HG02759 (cell line): ENCODE data around the gene SLC2A6.

Experiments
- ATAC-seq: cut with Tn5 transposase; IDR thresholded peaks from one replicate; pipeline ENCODE4 v1.9.1; 2021; ENCODE audit warnings: mild to moderate bottlenecking, moderate library complexity; ENCODE audit not compliant: unreplicated experiment

The SLC2A6 gene

DNA sequence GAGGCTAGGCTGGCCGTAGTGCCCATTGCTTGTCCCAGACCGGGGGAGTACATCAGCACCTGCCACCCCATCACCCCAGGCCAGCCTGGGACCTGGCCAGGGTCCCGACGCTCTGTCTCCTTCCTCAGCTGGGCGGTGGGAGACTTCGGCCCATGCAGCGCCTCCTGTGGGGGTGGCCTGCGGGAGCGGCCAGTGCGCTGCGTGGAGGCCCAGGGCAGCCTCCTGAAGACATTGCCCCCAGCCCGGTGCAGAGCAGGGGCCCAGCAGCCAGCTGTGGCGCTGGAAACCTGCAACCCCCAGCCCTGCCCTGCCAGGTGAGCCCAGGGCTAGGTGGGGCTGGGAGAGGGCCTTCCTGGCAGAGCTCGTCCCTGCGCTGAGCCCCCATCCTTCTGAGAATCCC lies 35.7 kb downstream of the SLC2A6 start:
- ATAC-seq: no peak

GRCh38 chr9:133441571-133441970 lies 37.3 kb downstream of the SLC2A6 start:
- ATAC-seq: no peak

DNA sequence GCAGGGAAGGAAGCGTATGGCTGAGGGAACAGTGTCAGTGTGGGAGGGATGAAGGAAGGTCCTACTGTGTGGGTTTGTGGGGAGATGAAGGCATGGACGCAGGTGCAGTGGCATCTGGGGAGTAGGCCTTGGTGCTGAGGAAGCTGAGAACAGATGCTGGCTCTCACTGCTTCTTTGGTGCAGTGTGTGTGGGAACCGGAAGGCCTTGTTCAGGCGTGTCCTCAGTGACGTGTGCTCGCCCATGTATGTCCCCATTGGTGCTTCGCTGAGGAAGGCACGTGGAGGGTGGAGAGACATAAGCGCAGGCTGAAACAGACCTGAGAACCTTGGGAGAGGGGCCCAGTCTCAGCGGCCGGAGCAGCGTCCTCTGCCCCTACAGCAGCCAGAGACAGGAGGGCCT lies 38.0 kb downstream of the SLC2A6 start:
- ATAC-seq: no peak

DNA sequence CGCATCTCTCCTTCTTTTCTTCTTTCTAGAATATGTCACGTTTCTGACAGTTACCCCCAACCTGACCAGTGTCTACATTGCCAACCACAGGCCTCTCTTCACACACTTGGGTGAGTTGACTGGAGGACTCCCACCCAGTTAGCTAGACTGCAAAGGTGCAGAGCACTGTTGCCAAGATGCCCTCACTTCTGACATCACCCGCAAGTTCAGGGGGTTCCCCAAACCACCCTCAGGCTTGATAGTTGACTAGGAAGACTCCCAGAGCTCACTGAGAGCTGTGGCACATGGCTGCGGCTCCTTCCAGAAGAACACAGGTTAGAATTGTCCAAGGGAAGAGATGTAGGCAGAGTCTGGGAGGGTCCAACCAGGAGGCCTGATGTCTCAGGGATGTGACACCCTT lies 39.6 kb downstream of the SLC2A6 start:
- ATAC-seq: no peak

DNA sequence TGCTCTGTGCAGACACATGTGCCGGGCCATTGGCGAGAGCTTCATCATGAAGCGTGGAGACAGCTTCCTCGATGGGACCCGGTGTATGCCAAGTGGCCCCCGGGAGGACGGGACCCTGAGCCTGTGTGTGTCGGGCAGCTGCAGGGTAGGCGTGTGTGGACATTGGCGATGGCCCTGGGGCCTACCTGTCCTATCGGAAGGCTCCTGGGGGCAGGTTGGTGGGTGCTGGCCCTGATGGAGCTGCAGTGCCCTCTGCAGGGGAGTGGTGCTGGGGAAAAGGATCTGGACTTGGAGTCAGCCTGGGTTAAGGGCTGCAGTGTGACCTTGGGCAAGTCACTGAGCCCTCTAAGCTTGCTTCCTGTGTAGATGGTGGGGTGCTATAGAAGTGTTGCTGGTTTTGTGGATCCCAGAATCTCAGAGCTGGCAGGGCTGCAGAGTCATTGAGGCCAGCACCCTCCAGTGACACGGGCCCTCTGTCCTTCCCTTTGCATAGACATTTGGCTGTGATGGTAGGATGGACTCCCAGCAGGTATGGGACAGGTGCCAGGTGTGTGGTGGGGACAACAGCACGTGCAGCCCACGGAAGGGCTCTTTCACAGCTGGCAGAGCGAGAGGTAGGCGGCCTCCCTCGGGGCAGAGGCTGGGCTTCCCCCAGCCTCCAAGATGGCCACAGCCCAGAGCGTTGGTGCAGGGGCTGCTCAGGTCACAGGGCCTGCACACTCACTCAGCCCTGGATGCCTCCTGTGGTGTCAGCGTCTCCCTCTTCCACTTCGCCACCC lies 41.0 kb downstream of the SLC2A6 start:
- ATAC-seq: no peak

GRCh38 chr9:133436681-133437080 lies 42.2 kb downstream of the SLC2A6 start:
- no peak for ATAC-seq

DNA sequence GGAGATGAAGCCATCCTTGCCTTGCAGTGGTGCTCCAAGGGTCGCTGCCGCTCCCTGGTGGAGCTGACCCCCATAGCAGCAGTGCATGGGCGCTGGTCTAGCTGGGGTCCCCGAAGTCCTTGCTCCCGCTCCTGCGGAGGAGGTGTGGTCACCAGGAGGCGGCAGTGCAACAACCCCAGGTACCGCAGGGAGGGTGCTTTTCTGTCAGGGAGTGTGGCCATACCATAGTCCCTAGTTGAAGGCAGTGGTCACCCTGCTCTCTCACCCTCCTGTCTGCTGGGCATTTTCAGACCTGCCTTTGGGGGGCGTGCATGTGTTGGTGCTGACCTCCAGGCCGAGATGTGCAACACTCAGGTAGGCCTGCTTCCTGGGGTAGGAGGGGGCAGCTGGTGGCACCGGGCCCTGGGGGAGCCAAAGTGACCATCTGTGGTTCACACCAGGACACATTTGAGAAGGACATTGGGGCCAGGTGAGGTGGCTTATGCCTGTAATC lies 45.5 kb downstream of the SLC2A6 start:
- ATAC-seq: no peak

DNA sequence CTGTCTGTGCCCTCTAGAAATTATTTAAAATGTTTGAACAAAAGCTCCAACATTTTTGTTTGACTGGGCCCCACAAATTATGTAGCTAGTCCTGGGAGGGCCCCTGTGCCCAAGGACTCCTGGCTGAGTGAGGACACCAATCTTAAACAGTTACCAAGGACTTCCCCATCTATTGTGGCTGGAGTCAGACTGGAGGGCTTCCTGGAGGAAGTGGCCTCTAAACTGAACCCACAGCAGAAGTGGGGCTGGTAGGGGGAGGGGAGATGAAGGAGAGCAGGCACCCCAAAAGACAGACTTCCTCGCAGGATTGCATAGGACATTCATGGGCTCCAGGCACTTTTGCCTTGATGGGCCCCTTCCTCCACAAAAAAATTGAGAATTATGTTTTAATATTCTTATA lies 48.7 kb downstream of the SLC2A6 start:
- no peak for ATAC-seq

- ATAC-seq: no peak
These were observed 49.2 kb downstream of the SLC2A6 start for GRCh38 chr9:133429641-133430161.

DNA sequence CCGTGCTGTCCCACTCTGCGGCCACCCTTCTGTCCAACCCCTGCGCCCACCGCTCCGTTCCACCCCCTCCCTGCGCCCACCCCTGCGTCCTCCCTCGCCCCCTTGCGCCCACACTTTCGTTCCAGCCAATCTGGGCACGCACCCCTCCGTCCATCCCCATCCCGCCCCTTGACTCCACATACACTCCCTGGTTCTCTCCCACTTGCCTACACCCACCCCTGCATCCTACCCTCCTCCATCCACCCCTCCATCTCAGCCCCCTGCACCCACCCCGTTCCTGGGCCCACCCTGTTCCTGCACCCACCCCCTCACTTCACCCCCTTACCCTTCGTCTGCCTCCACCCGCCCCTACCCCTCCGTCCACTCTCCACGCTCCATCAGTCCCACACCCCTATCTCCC lies 49.7 kb downstream of the SLC2A6 start:
- no peak for ATAC-seq

DNA sequence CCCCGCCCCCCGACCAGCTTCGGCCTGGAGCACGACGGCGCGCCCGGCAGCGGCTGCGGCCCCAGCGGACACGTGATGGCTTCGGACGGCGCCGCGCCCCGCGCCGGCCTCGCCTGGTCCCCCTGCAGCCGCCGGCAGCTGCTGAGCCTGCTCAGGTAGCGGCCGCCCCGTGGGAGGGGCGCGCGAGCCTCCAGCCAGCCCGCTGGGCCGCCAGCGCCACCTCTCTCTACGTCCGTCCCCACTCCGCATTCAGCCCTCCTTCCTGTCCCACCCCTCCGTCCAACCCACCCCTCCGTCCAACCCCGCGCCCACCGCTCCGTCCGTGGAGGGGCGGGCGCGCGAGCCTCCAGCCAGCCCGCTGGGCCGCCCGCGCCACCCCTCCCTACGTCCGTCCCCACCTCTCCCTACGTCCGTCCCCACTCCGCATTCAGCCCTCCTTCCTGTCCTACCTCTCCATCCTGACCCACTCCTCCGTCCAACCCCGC lies 50.2 kb downstream of the SLC2A6 start:
- no peak for ATAC-seq

DNA sequence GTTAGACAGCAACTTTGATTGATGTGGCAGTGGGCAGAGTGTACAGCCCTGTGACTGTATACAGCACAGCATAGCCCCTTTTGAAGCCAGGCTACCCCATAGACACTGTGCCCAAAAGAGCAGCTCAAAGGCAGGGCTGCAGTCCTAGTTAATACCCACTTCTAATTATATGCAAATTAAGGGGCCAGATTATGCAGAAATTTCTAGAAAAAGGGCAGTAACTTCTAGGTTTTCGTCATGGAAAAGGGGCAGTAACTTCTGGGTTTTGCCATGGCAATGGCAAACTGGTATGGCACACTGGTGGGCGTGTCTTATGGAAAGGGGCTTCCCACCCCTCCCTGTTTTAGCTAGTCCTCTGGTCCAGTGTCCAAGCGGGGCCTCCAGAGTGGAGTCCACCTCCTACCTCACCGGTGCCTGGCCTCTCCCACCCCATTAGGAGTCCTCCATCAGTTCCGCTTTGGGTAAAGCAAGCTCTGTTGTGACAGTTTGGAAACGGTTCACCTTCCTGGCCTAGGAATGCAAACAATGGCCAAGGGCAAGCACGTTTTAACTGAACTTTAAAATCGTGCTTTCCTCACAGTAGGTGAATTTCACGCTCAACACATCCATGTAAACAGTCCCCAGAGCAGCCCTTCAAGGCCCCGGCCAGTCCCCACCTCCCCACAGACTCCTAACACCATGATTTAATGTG lies 51.1 kb downstream of the SLC2A6 start:
- ATAC-seq: no peak

GRCh38 chr9:133426011-133426410 lies 52.9 kb downstream of the SLC2A6 start:
- ATAC-seq: no peak

DNA sequence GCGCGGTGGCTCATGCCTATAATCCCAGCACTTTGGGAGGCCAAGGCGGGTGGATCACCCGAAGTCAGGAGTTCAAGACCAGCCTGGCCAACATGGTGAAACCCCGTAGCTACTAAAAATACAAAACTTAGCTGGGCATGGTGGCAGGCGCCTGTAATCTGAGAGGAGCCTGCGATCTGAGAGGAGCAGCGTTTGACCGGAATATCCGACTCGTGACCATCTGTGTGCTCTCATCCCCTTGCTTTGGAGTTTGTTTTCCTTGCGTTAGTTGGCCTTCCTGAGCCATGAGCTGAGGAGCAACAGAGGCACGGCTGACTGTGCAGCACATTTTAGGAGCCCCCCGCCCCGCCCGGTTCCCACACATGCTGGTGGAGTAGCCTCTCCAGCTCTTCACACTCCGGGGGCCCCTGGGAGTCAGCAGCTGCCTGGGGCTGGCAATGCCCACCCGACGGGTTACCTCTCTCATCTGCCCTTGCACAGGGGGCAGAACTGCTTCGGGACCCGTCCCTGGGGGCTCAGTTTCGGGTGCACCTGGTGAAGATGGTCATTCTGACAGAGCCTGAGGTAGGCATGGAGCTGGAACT lies 53.8 kb downstream of the SLC2A6 start:
- no peak for ATAC-seq

DNA sequence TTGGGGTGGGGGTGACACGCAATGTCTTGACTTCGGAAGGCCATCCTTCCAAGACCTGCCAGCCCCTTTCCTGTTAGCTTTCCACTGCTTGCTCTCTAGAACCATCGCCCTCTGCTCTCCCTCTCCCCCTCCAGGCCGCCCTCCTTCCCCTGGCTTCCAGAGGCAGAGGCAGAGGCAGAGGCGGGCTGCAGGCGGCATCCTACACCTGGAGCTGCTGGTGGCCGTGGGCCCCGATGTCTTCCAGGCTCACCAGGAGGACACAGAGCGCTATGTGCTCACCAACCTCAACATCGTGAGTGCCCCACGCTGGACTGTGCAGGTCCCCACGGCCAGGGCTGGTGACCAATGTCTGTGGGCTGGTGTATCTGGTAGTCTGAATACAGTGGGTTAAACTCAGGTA lies 54.7 kb downstream of the SLC2A6 start:
- no peak for ATAC-seq

DNA sequence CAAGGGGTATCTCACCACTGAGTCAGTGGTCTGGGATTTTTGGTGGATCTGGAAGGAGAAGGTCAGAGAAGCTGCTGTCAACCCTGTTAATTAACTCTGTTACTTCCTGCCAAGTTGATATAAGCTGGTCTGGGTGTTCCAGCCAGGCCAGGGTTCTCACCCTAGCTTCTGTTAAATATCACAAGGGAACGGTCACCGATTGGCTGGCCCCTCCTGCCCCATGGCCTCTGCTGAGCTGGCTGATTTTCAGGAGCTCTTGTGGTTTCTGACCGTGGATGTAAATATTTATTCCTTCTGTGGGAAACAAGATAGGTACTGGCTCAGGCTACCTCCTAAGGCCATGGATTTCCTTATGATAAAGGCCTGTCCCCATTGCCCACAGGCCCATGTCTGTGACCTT lies 55.7 kb downstream of the SLC2A6 start:
- no peak for ATAC-seq

DNA sequence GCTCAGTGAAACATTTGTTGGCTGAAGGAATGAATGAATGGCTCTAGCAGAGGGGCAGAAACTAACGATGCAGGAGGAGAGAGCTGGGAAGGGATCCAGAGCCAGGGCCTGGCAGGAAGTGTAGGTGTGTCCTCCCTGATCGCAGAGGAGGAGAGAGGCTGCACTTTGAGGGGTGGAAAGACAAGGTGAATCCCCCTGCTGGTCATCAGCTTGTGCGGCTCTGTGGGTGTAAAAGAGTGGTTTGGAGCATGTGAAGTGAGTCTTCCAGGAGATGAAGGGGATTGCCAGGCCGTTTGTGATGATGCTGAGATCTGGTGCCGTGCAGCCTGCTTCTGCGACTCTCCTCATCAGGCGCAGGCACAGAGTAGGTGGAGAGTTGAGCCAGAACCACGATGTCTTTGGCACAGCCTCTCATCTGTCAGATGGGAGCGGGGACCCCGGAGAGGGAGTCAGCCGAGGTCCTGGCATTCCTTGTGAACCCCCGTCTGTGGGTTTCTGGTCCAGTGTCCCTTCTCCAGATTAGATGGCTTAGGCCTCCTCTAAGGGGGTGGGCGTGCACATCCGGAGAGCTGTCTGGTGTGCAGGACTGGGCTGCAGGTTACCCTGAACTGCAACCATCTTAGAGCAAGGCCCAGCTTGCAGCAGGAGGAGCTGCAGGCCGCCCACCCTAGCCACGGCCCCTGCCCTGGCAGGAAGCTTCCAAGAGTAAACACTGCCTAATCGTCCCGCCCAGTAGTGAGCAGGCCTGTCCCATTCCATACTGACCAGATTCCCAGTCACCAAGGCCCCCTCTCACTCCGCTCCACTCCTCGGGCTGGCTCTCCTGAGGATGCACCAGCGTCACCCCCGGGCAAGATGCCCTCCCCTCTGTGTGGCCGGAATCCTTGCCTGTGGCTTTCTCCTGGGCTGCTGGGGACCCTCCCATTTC lies 57.0 kb downstream of the SLC2A6 start, which contains the start of gene ADAMTS13:
TSS of gene ADAMTS13 (plus strand) at position 753 of the 928 bp plus-strand sequence. CDS start at position 830, 77 bp downstream.
- no peak for ATAC-seq
